Medulla oblongata (tissue), 1 donor: ENCODE data around the gene KATNBL1.
"Not testable (repeated sequence)": the region's sequence is repeated elsewhere in the genome, so short reads cannot be mapped to it uniquely, and the experiment has no call there.

Experiments
- DNase-seq: peaks from one replicate; pipeline ENCODE4 v3.0.0-alpha.2; 2015; ENCODE audit errors: extremely low spot score

The KATNBL1 gene

GRCh38 chr15:34193272-34193671 lies 16.6 kb downstream of the KATNBL1 start:
- DNase-seq = not testable (repeated sequence)

- no peak for DNase-seq
Observed at GRCh38 chr15:34188711-34189110, 21.2 kb downstream of the KATNBL1 start.

- no peak for DNase-seq
Observed at GRCh38 chr15:34185666-34186065, 24.2 kb downstream of the KATNBL1 start.

GRCh38 chr15:34182942-34183341 lies 27.0 kb downstream of the KATNBL1 start:
- peak; percentile 63 for DNase-seq

GRCh38 chr15:34179234-34179633 lies 30.7 kb downstream of the KATNBL1 start:
- DNase-seq = no peak

GRCh38 chr15:34165987-34166573 lies 43.8 kb downstream of the KATNBL1 start:
- not testable (repeated sequence) for DNase-seq

GRCh38 chr15:34161329-34161963 lies 48.5 kb downstream of the KATNBL1 start:
- DNase-seq = no peak

- DNase-seq = no peak
Observed at GRCh38 chr15:34160735-34161134, 49.2 kb downstream of the KATNBL1 start.

GRCh38 chr15:34158355-34158754 lies 51.5 kb downstream of the KATNBL1 start:
- no peak for DNase-seq

- DNase-seq = no peak
Observed at GRCh38 chr15:34155859-34156258, 54.0 kb downstream of the KATNBL1 start.

- DNase-seq = no peak
Observed at GRCh38 chr15:34154725-34155204, 55.1 kb downstream of the KATNBL1 start.

- DNase-seq = no peak
Observed at GRCh38 chr15:34147371-34148140, 62.3 kb downstream of the KATNBL1 start.

- DNase-seq = no peak
Observed at GRCh38 chr15:34133511-34133910, 76.4 kb downstream of the KATNBL1 start.

- no peak for DNase-seq
Observed at GRCh38 chr15:34132881-34133280, 77.0 kb downstream of the KATNBL1 start.

- DNase-seq = no peak
Observed at GRCh38 chr15:34128898-34129297, 81.0 kb downstream of the KATNBL1 start.

- no peak for DNase-seq
Observed at GRCh38 chr15:34126522-34126921, 83.4 kb downstream of the KATNBL1 start.

- no peak for DNase-seq
Observed at GRCh38 chr15:34125945-34126344, 84.0 kb downstream of the KATNBL1 start.

- DNase-seq = no peak
Observed at GRCh38 chr15:34124651-34125050, 85.2 kb downstream of the KATNBL1 start.

- no peak for DNase-seq
Observed at GRCh38 chr15:34122771-34123183, 87.1 kb downstream of the KATNBL1 start.

GRCh38 chr15:34121786-34122185 lies 88.1 kb downstream of the KATNBL1 start:
- not testable (repeated sequence) for DNase-seq

GRCh38 chr15:34120420-34120819 lies 89.5 kb downstream of the KATNBL1 start:
- DNase-seq = not testable (repeated sequence)

GRCh38 chr15:34119291-34119690 lies 90.6 kb downstream of the KATNBL1 start:
- DNase-seq = no peak

GRCh38 chr15:34116620-34117019 lies 93.3 kb downstream of the KATNBL1 start:
- DNase-seq = no peak
